GM23338 (cell line): ENCODE measurements around the gene ZNF630. TPM values are rescaled to one million over a fixed set of nuclear protein-coding genes. Genes with fewer than 3 reads are reported as not detected.

Experiments
- ATAC-seq: fragments of 200-7000 bp; cut with Tn5 transposase; 3 replicates; pipeline ENCODE4 v1.9.1; 2020
- DNase-seq: peaks from one replicate; pipeline ENCODE4 v3.0.0-alpha.2; 2015; ENCODE audit warnings: low spot score
- H2AFZ ChIP-seq: fragments of 200-600 bp; sonication (generic); 2 replicates; pipeline ENCODE4 v1.8.0; 2016; ENCODE audit warnings: antibody characterized with exemption, mild to moderate bottlenecking, moderate library complexity
- H3F3A ChIP-seq: fragments of 200-600 bp; sonication (generic); replicated peaks from 2 replicates; pipeline ENCODE4 v1.8.0; 2017; ENCODE audit warnings: antibody characterized with exemption, mixed run types, low read depth
- H3K27ac ChIP-seq: fragments of 200-600 bp; sonication (generic); 2 replicates; pipeline ENCODE4 v1.6.1; 2016; ENCODE audit warnings: low read depth
- H3K27me3 ChIP-seq: fragments of 200-600 bp; sonication (generic); 2 replicates; pipeline ENCODE4 v1.8.0; 2016; ENCODE audit warnings: mild to moderate bottlenecking, mixed run types, moderate library complexity; ENCODE audit not compliant: insufficient read depth
- H3K36me3 ChIP-seq: fragments of 200-600 bp; sonication (generic); 2 replicates; pipeline ENCODE4 v1.8.0; 2016; ENCODE audit warnings: mild to moderate bottlenecking; ENCODE audit not compliant: insufficient read depth
- H3K4me1 ChIP-seq: fragments of 200-600 bp; sonication (generic); 2 replicates; pipeline ENCODE4 v1.8.0; 2016; ENCODE audit warnings: mild to moderate bottlenecking, moderate library complexity; ENCODE audit not compliant: insufficient read depth
- H3K4me2 ChIP-seq: fragments of 200-600 bp; sonication (generic); 2 replicates; pipeline ENCODE4 v1.7.1; 2017; ENCODE audit warnings: mixed run types
- H3K4me3 ChIP-seq: fragments of 200-600 bp; sonication (generic); 2 replicates; pipeline ENCODE4 v1.6.1; 2016; ENCODE audit warnings: mixed run types
- H3K79me2 ChIP-seq: fragments of 200-600 bp; sonication (generic); replicated peaks from 2 replicates; pipeline ENCODE4 v1.8.0; 2017; ENCODE audit warnings: mild to moderate bottlenecking; ENCODE audit not compliant: insufficient read depth
- H3K9me2 ChIP-seq: fragments of 200-600 bp; sonication (generic); 2 replicates; pipeline ENCODE4 v1.8.0; 2017; ENCODE audit not compliant: insufficient read depth
- H4K20me1 ChIP-seq: fragments of 200-600 bp; sonication (generic); replicated peaks from 2 replicates; pipeline ENCODE4 v1.8.0; 2017; ENCODE audit warnings: mild to moderate bottlenecking; ENCODE audit not compliant: insufficient read depth
- H3K27ac Mint-ChIP-seq: 2 replicates; pipeline ENCODE4 v1.8.0; 2020; ENCODE audit warnings: inconsistent platforms, mild to moderate bottlenecking, moderate library complexity, mixed read lengths
- H3K27me3 Mint-ChIP-seq: 3 replicates; pipeline ENCODE4 v1.8.0; 2022; ENCODE audit warnings: low read depth, mild to moderate bottlenecking, moderate library complexity, mixed read lengths, inconsistent platforms; ENCODE audit not compliant: insufficient read depth, poor library complexity
- H3K36me3 Mint-ChIP-seq: 3 replicates; pipeline ENCODE4 v1.8.0; 2021; ENCODE audit warnings: low read depth, mild to moderate bottlenecking, inconsistent platforms, moderate library complexity, mixed read lengths
- H3K4me1 Mint-ChIP-seq: 3 replicates; pipeline ENCODE4 v1.8.0; 2020; ENCODE audit warnings: mild to moderate bottlenecking, inconsistent platforms, mixed read lengths
- H3K4me3 Mint-ChIP-seq: 3 replicates; pipeline ENCODE4 v1.8.0; 2021; ENCODE audit warnings: moderate library complexity, mild to moderate bottlenecking, inconsistent platforms, mixed read lengths
- H3K9me3 Mint-ChIP-seq: 3 replicates; pipeline ENCODE4 v1.8.0; 2020; ENCODE audit warnings: moderate library complexity, mild to moderate bottlenecking, inconsistent platforms, mixed read lengths
- EZH2 ChIP-seq: fragments of 200-600 bp; sonication (generic); IDR thresholded peaks from one replicate; pipeline ENCODE4 v1.8.0; 2017; ENCODE audit warnings: antibody characterized with exemption, mild to moderate bottlenecking, low read depth; ENCODE audit not compliant: unreplicated experiment
- EZH2phosphoT487 ChIP-seq: fragments of 200-600 bp; sonication (generic); IDR thresholded peaks from one replicate; pipeline ENCODE4 v1.8.1; 2018; ENCODE audit warnings: antibody characterized with exemption; ENCODE audit not compliant: unreplicated experiment
- POLR2AphosphoS5 ChIP-seq: IDR thresholded peaks from 2 replicates; pipeline ENCODE4 v1.6.1; 2016; ENCODE audit warnings: antibody characterized with exemption, low read depth
- ZNF114 ChIP-seq: fragments of 250-450 bp; sonication (Bioruptor Pico); IDR thresholded peaks from 2 replicates; pipeline ENCODE4 v1.5.0; 2020; ENCODE audit warnings: mild to moderate bottlenecking, moderate library complexity
- polyA plus RNA-seq: library from polyadenylated mRNA; unstranded; fragments of >200 nt; fragmentation: Nextera tagmentation; extraction: Ambion mirVana; gene quantifications from 2 replicates; pipeline ENCODE4 v1.2.1, GENCODE V29; 2016
- total RNA-seq: library from RNA; depleted of rRNA; stranded (reverse); fragments of >200 nt; shearing (Covaris generic); gene quantifications from 2 replicates; pipeline ENCODE4 v1.2.3, GENCODE V29; 2014
- TF ChIP-seq, protein P1 (sequence below): fragments of 250-450 bp; sonication (Bioruptor Pico); IDR thresholded peaks from 2 replicates; pipeline ENCODE4 v1.5.0; 2020; ENCODE audit warnings: mild to moderate bottlenecking, moderate library complexity
- TF ChIP-seq, protein P2 (sequence below), 2 experiments: fragments of 200-600 bp in 1 of 2; sonication (generic) in 1 of 2; conservative IDR thresholded peaks; 2 replicates each; pipeline versions ENCODE4 v1.5.1 to v1.6.1; 2016 to 2017; ENCODE audit warnings: antibody characterized with exemption in 2 of 2, low read depth in 2 of 2, mild to moderate bottlenecking in 2 of 2, moderate library complexity in 1 of 2
- TF ChIP-seq, protein P3 (sequence below): IDR thresholded peaks from 2 replicates; pipeline ENCODE4 v1.6.1; 2016; ENCODE audit warnings: antibody characterized with exemption

Gene ZNF630
- total and polyA plus RNA-seq, 2 experiments from 2014 or later = 0.95 to 2.2 TPM

DNA sequence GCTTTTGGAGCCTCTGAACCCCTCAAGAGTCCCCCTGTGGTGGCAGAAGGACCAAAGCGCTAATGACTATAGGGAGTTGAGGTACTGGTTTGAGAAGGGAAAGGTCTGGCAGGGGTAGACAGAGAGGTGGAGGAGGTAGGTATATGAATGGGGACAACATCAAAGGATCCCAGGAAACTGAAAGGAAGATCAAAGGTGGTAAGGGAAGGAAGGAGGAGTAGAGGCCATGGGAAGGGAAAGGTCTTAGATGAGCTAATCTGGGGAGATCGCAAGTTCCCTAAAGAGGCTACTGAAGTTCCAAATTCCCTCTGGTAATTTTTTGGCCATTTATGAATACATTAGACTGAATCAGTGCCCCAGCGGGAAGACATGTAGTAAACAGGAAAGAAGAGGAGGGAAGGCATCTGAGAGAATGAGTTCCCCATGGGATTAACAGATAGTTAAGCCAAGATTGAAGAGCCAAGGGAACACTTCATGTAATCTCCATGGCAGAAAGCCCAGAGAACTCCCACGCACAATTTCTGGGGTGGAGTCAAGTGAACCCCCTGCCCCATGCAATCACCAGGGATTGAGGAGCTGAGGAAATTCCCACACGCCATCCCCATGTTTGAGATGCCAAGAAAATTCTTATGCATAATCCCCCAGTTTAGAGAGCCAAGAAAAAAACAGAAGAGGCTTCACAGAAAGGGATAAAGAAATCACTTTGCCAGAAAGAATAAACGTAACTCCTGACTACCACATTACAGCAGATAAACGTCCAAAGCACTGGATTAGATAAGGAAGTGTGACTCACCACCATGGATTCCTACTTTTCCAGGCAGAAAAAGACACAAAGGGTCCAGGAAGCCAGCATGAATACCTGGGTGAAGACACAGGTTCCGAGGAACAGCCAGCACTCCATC lies 25.8 kb downstream of the ZNF630 start (continued):
- TF ChIP-seq, protein P1, sequence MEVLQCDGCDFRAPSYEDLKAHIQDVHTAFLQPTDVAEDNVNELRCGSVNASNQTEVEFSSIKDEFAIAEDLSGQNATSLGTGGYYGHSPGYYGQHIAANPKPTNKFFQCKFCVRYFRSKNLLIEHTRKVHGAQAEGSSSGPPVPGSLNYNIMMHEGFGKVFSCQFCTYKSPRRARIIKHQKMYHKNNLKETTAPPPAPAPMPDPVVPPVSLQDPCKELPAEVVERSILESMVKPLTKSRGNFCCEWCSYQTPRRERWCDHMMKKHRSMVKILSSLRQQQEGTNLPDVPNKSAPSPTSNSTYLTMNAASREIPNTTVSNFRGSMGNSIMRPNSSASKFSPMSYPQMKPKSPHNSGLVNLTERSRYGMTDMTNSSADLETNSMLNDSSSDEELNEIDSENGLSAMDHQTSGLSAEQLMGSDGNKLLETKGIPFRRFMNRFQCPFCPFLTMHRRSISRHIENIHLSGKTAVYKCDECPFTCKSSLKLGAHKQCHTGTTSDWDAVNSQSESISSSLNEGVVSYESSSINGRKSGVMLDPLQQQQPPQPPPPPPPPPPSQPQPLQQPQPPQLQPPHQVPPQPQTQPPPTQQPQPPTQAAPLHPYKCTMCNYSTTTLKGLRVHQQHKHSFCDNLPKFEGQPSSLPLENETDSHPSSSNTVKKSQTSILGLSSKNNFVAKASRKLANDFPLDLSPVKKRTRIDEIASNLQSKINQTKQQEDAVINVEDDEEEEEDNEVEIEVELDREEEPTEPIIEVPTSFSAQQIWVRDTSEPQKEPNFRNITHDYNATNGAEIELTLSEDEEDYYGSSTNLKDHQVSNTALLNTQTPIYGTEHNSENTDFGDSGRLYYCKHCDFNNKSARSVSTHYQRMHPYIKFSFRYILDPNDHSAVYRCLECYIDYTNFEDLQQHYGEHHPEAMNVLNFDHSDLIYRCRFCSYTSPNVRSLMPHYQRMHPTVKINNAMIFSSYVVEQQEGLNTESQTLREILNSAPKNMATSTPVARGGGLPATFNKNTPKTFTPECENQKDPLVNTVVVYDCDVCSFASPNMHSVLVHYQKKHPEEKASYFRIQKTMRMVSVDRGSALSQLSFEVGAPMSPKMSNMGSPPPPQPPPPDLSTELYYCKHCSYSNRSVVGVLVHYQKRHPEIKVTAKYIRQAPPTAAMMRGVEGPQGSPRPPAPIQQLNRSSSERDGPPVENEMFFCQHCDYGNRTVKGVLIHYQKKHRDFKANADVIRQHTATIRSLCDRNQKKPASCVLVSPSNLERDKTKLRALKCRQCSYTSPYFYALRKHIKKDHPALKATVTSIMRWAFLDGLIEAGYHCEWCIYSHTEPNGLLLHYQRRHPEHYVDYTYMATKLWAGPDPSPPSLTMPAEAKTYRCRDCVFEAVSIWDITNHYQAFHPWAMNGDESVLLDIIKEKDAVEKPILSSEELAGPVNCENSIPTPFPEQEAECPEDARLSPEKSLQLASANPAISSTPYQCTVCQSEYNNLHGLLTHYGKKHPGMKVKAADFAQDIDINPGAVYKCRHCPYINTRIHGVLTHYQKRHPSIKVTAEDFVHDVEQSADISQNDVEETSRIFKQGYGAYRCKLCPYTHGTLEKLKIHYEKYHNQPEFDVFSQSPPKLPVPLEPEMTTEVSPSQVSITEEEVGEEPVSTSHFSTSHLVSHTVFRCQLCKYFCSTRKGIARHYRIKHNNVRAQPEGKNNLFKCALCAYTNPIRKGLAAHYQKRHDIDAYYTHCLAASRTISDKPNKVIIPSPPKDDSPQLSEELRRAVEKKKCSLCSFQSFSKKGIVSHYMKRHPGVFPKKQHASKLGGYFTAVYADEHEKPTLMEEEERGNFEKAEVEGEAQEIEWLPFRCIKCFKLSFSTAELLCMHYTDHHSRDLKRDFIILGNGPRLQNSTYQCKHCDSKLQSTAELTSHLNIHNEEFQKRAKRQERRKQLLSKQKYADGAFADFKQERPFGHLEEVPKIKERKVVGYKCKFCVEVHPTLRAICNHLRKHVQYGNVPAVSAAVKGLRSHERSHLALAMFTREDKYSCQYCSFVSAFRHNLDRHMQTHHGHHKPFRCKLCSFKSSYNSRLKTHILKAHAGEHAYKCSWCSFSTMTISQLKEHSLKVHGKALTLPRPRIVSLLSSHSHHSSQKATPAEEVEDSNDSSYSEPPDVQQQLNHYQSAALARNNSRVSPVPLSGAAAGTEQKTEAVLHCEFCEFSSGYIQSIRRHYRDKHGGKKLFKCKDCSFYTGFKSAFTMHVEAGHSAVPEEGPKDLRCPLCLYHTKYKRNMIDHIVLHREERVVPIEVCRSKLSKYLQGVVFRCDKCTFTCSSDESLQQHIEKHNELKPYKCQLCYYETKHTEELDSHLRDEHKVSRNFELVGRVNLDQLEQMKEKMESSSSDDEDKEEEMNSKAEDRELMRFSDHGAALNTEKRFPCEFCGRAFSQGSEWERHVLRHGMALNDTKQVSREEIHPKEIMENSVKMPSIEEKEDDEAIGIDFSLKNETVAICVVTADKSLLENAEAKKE (CRISPR knock-in tag) = no peak
- TF ChIP-seq ZNF114 (CRISPR knock-in tag) = no peak
- TF ChIP-seq EZH2 = no peak

DNA sequence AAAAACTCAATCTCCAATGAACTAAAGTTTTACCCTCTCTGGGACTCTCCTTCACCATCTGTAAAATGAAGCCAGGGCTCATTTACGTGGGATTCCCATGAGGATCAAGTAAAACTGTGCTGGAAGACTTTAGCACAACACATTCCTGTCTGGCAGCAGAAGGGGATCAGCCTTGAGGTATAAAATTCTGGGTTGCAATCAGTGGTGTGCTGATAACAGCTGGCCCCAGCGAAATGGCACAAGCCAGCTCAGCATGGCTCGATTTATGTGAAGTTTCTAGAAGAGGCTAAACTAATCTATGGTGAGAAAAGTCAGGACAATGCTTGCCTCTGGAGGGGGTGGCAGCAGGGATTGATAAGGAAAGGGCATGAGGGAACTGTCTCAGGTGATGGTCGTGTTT lies 28.4 kb downstream of the ZNF630 start:
- Histone ChIP-seq H4K20me1 (no peaks in the 10 kb centered on the region), H3K79me2 (no peaks in the 10 kb centered on the region), H3K27me3 (no peaks in the 10 kb centered on the region), H3F3A (no peaks in the 10 kb centered on the region), H3K4me2 (no peak overlapping the region), H3K36me3 (no peaks in the 10 kb centered on the region), H3K4me3 (no peak overlapping the region), H3K9me2 (no peaks in the 10 kb centered on the region), H2AFZ (no peak overlapping the region), H3K4me1 (no peaks in the 10 kb centered on the region), H3K27ac (no peak overlapping the region)
- Mint-ChIP-seq H3K36me3 (no peaks in the 10 kb centered on the region), H3K27ac (no peak overlapping the region), H3K4me1 (peaks cover 7% of the 10 kb centered on the region; the same call in 1 of the 3 replicates), H3K27me3 (no peaks in the 10 kb centered on the region), H3K4me3 (no peak overlapping the region), H3K9me3 (no peaks in the 10 kb centered on the region)
- DNase-seq (no peak), ATAC-seq (no peak)
- no peak for TF ChIP-seq ZNF114 (CRISPR knock-in tag)
- TF ChIP-seq, protein P2, sequence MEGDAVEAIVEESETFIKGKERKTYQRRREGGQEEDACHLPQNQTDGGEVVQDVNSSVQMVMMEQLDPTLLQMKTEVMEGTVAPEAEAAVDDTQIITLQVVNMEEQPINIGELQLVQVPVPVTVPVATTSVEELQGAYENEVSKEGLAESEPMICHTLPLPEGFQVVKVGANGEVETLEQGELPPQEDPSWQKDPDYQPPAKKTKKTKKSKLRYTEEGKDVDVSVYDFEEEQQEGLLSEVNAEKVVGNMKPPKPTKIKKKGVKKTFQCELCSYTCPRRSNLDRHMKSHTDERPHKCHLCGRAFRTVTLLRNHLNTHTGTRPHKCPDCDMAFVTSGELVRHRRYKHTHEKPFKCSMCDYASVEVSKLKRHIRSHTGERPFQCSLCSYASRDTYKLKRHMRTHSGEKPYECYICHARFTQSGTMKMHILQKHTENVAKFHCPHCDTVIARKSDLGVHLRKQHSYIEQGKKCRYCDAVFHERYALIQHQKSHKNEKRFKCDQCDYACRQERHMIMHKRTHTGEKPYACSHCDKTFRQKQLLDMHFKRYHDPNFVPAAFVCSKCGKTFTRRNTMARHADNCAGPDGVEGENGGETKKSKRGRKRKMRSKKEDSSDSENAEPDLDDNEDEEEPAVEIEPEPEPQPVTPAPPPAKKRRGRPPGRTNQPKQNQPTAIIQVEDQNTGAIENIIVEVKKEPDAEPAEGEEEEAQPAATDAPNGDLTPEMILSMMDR (conservative IDR thresholded peaks at IDR 0.05; ENCODE audit: low read depth in 2 of 2) = no peak
- TF ChIP-seq POLR2AphosphoS5 = no peak
- TF ChIP-seq, protein P3, sequence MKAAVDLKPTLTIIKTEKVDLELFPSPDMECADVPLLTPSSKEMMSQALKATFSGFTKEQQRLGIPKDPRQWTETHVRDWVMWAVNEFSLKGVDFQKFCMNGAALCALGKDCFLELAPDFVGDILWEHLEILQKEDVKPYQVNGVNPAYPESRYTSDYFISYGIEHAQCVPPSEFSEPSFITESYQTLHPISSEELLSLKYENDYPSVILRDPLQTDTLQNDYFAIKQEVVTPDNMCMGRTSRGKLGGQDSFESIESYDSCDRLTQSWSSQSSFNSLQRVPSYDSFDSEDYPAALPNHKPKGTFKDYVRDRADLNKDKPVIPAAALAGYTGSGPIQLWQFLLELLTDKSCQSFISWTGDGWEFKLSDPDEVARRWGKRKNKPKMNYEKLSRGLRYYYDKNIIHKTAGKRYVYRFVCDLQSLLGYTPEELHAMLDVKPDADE = no peak
- no peak for TF ChIP-seq EZH2phosphoT487
